ENCODE measurements around the gene CAMSAP1.

Gene CAMSAP1

DNA sequence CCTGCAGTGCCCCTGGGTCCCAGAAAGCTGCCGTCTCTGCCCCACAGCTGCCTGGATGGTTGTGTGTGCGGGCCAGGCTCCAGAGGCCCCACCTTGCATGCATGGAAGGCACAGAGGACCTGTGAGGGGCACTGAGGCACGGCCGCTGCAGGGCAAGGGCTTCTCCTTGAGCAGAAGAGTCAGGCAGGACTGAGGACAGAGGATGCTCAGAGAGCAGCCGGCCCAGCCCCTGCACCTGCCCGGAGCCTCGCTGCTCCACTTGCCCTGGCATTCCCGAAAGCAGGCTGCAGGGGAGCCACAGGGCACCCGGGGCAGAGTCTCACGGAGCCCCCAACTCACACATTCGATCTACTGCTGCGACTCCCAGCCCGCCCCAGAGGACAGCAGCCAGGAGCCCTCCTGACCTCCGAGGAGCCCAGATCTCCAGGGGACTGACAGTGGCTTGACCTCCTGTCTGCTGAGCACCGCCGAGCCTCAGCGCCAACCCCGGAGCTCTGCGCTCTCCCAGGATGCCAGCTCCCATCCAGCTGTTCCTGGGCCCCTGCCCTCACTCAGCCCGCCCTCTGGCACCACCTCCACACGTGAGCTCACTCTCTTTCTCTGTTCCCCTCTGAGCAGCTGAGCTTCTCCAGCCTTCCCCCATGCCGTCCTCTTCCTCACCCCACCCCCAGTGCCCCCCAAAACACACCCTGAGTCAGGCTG lies 110.4 kb downstream of the CAMSAP1 start:
- Histone ChIP-seq H3K23ac (ENCODE audit: low read length) (no peak overlapping the region), H2BK15ac (replicated peaks; ENCODE audit: low read depth) (no peak overlapping the region), H3K4me1 (ENCODE audit: control insufficient read depth, low read depth, low read length) (no peaks in the 10 kb centered on the region), H4K8ac (ENCODE audit: low read depth, low read length) (no peak overlapping the region), H3K27ac (ENCODE audit: low read depth, low read length) (no peak overlapping the region), H3K56ac (ENCODE audit: low read length) (no peak overlapping the region), H3K4ac (ENCODE audit: low read depth, low read length) (no peak overlapping the region), H2AK5ac (ENCODE audit: low read length) (no peak overlapping the region), H3K9ac (ENCODE audit: low read length) (no peak overlapping the region), H3K36me3 (ENCODE audit: control insufficient read depth, insufficient read depth, low read length) (no peaks in the 10 kb centered on the region), H3K4me2 (ENCODE audit: low read length) (no peak overlapping the region), H3K4me3 (ENCODE audit: low read length) (no peak overlapping the region), H3K18ac (ENCODE audit: low read length) (no peak overlapping the region), H3K79me2 (ENCODE audit: control insufficient read depth, insufficient read depth, low read length) (no peaks in the 10 kb centered on the region), H3K27me3 (ENCODE audit: insufficient read depth, low read length, poor library complexity) (no peaks in the 10 kb centered on the region), H4K5ac (ENCODE audit: low read length) (no peak overlapping the region), H3K79me1 (ENCODE audit: low read length) (no peaks in the 10 kb centered on the region), H2BK5ac (ENCODE audit: low read length) (no peak overlapping the region), H2BK120ac (ENCODE audit: low read depth, low read length) (no peak overlapping the region)
- DNase-seq, result no peak
- no CpG with 5 or more reads among the region's 22 CpGs for WGBS (ENCODE audit: extremely low coverage, insufficient coverage, low lambda C conversion rate)

DNA sequence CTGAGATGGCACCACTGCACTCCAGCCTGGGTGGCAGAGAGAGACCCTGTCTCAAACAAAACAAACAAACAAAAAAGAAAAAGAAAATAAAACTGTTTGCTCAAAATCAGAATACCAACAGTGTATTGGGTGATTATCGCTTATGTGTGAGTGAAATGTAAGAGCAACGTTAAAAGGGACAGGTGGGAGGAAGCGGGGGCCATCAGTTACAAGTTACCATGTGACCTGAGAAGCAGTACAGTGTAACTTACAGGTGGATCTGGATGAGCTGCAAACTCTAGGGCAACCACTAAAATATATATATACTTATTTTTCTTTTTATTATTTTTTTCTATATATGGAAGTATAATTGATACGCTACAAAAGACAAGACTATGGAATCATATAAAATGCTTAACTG lies 112.0 kb downstream of the CAMSAP1 start:
- WGBS (ENCODE audit: extremely low coverage, insufficient coverage, low lambda C conversion rate), result no CpG with 5 or more reads among the region's 4 CpGs
- Histone ChIP-seq H3K4ac (ENCODE audit: low read depth, low read length) (no peak overlapping the region), H3K4me2 (ENCODE audit: low read length) (no peak overlapping the region), H3K79me2 (ENCODE audit: control insufficient read depth, insufficient read depth, low read length) (no peaks in the 10 kb centered on the region), H3K18ac (ENCODE audit: low read length) (no peak overlapping the region), H4K5ac (ENCODE audit: low read length) (no peak overlapping the region), H3K36me3 (ENCODE audit: control insufficient read depth, insufficient read depth, low read length) (no peaks in the 10 kb centered on the region), H3K56ac (ENCODE audit: low read length) (no peak overlapping the region), H2AK5ac (ENCODE audit: low read length) (no peak overlapping the region), H2BK120ac (ENCODE audit: low read depth, low read length) (no peak overlapping the region), H3K4me3 (ENCODE audit: low read length) (no peak overlapping the region), H3K27me3 (ENCODE audit: insufficient read depth, low read length, poor library complexity) (no peaks in the 10 kb centered on the region), H3K27ac (ENCODE audit: low read depth, low read length) (no peak overlapping the region), H2BK5ac (ENCODE audit: low read length) (no peak overlapping the region), H3K9ac (ENCODE audit: low read length) (no peak overlapping the region), H3K23ac (ENCODE audit: low read length) (no peak overlapping the region), H3K4me1 (ENCODE audit: control insufficient read depth, low read depth, low read length) (no peaks in the 10 kb centered on the region), H3K79me1 (ENCODE audit: low read length) (no peaks in the 10 kb centered on the region), H4K8ac (ENCODE audit: low read depth, low read length) (no peak overlapping the region), H2BK15ac (replicated peaks; ENCODE audit: low read depth) (no peak overlapping the region)
- DNase-seq, result no peak

DNA sequence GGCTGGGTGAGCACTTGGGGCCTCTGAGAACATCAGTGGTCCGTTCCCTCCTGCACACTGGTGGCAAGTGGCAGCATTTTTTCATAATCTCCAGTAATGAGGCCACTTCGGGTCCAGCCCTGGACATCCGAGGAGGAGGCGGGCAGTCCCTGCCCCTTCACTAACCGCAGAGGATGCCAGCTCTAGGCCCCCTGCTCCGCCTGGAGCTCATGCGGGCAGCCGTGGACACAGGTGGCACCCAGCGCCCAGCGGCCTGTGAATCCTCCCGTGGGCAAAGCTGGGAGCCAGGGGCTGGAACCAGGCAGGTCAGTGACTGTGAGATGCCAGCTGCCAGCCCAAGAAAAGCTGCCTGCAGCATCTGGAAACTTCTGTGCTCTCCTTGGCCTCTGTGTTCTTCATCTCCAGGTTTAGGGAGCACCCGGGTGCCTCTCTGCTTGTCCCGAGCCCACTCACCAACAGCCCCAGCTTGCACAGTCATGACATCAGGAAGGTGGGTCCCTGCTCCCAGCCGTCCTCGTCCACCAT lies 112.9 kb downstream of the CAMSAP1 start:
- no peaks in the 10 kb centered on the region for H3K79me2 ChIP-seq (ENCODE audit: control insufficient read depth, insufficient read depth, low read length)
- no peak overlapping the region for H3K4ac ChIP-seq (ENCODE audit: low read depth, low read length)

DNA sequence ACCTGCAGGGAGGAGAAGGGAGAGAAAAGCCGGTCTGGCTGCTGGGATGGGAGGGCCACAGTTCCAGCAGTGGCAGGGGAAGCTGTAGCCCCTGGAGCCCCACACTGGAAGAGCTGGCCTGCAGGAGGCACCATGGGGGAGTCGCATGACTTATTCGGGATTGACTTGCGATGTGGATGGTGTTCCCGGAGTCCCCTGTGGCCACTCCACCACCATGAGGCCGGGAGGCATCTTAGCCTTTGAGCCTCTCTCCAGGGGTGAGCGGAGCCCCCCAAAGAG lies 113.3 kb downstream of the CAMSAP1 start:
- Histone ChIP-seq H3K23ac (ENCODE audit: low read length) (no peak overlapping the region), H3K79me2 (ENCODE audit: control insufficient read depth, insufficient read depth, low read length) (no peaks in the 10 kb centered on the region), H3K56ac (ENCODE audit: low read length) (no peak overlapping the region), H3K27ac (ENCODE audit: low read depth, low read length) (no peak overlapping the region), H4K5ac (ENCODE audit: low read length) (no peak overlapping the region), H3K79me1 (ENCODE audit: low read length) (no peaks in the 10 kb centered on the region), H3K36me3 (ENCODE audit: control insufficient read depth, insufficient read depth, low read length) (no peaks in the 10 kb centered on the region), H2AK5ac (ENCODE audit: low read length) (no peak overlapping the region), H3K4me1 (ENCODE audit: control insufficient read depth, low read depth, low read length) (no peaks in the 10 kb centered on the region), H2BK5ac (ENCODE audit: low read length) (no peak overlapping the region), H4K8ac (ENCODE audit: low read depth, low read length) (no peak overlapping the region), H3K9ac (ENCODE audit: low read length) (no peak overlapping the region), H3K27me3 (ENCODE audit: insufficient read depth, low read length, poor library complexity) (no peaks in the 10 kb centered on the region), H2BK15ac (replicated peaks; ENCODE audit: low read depth) (no peak overlapping the region), H3K4ac (ENCODE audit: low read depth, low read length) (no peak overlapping the region), H3K4me3 (ENCODE audit: low read length) (no peak overlapping the region), H3K4me2 (ENCODE audit: low read length) (no peak overlapping the region), H2BK120ac (ENCODE audit: low read depth, low read length) (no peak overlapping the region), H3K18ac (ENCODE audit: low read length) (no peak overlapping the region)
- no CpG with 5 or more reads among the region's 7 CpGs for WGBS (ENCODE audit: extremely low coverage, insufficient coverage, low lambda C conversion rate)
- DNase-seq, result no peak

More for the DNA sequence above, 112.9 kb downstream of the CAMSAP1 start:
- no peak overlapping the region for H3K56ac ChIP-seq (ENCODE audit: low read length)
- H2BK5ac ChIP-seq (ENCODE audit: low read length), result no peak overlapping the region
- H2BK120ac ChIP-seq (ENCODE audit: low read depth, low read length), result no peak overlapping the region
- no peaks in the 10 kb centered on the region for H3K4me1 ChIP-seq (ENCODE audit: control insufficient read depth, low read depth, low read length)
- H3K27ac ChIP-seq (ENCODE audit: low read depth, low read length), result no peak overlapping the region
- H3K18ac ChIP-seq (ENCODE audit: low read length), result no peak overlapping the region
- no peak overlapping the region for H3K9ac ChIP-seq (ENCODE audit: low read length)
- no peaks in the 10 kb centered on the region for H3K27me3 ChIP-seq (ENCODE audit: insufficient read depth, low read length, poor library complexity)
- no peak overlapping the region for H3K23ac ChIP-seq (ENCODE audit: low read length)
- no peak overlapping the region for H2AK5ac ChIP-seq (ENCODE audit: low read length)
- H2BK15ac ChIP-seq (replicated peaks; ENCODE audit: low read depth), result no peak overlapping the region
- no peak overlapping the region for H3K4me3 ChIP-seq (ENCODE audit: low read length)
- WGBS (ENCODE audit: extremely low coverage, insufficient coverage, low lambda C conversion rate), result no CpG with 5 or more reads among the region's 15 CpGs
- H4K8ac ChIP-seq (ENCODE audit: low read depth, low read length), result no peak overlapping the region
- no peak overlapping the region for H3K4me2 ChIP-seq (ENCODE audit: low read length)
- H3K36me3 ChIP-seq (ENCODE audit: control insufficient read depth, insufficient read depth, low read length), result no peaks in the 10 kb centered on the region
- DNase-seq, result no peak
- H4K5ac ChIP-seq (ENCODE audit: low read length), result no peak overlapping the region
- no peaks in the 10 kb centered on the region for H3K79me1 ChIP-seq (ENCODE audit: low read length)

DNA sequence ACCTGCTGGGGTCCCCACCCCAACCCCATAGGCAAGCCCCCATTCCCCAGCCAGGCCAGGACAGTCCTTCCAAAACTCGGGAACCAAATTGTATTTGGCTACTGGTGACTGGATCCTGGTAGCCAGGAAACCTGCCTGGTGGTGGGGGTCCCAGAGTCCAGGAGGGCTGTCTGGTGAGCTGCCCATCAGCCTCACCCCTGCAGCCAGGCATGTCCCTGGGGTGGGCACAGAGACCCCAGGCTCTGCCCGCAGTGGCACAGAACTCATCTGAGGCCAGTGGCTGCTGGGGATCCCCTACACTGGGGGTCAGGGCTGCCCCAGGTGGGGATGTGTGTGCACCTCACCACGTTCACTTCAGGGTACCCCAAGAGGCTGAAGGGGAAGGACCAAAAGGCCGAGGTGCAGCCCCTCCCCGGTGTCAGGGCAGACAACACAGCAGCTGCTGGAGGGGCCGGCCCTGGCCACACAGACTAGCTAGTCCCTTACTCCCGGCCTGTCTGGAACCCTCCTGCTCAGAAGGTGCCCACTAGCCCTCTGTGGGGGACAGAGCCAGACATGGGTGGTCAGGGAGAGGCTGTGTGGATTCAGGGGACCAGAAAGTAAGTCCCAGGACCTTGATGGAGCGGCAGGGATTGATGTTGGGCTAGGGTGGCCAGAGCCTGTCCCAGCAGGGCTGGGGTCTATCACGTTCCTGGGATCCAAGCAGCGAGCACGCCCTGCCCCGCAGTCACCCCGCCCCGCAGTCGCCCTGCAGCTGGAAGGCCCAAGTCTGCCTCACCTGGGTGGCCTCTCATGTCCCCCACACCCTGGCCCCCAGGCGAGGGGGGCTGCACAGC lies 113.9 kb downstream of the CAMSAP1 start:
- Histone ChIP-seq H3K4me1 (ENCODE audit: control insufficient read depth, low read depth, low read length) (no peaks in the 10 kb centered on the region), H3K4ac (ENCODE audit: low read depth, low read length) (no peak overlapping the region), H2BK120ac (ENCODE audit: low read depth, low read length) (no peak overlapping the region), H3K56ac (ENCODE audit: low read length) (no peak overlapping the region), H3K18ac (ENCODE audit: low read length) (no peak overlapping the region), H4K5ac (ENCODE audit: low read length) (no peak overlapping the region), H3K79me2 (ENCODE audit: control insufficient read depth, insufficient read depth, low read length) (no peaks in the 10 kb centered on the region), H3K4me2 (ENCODE audit: low read length) (no peak overlapping the region), H2BK15ac (replicated peaks; ENCODE audit: low read depth) (no peak overlapping the region), H3K4me3 (ENCODE audit: low read length) (no peak overlapping the region), H2AK5ac (ENCODE audit: low read length) (no peak overlapping the region), H4K8ac (ENCODE audit: low read depth, low read length) (no peak overlapping the region), H3K27me3 (ENCODE audit: insufficient read depth, low read length, poor library complexity) (no peaks in the 10 kb centered on the region), H3K79me1 (ENCODE audit: low read length) (no peaks in the 10 kb centered on the region), H3K9ac (ENCODE audit: low read length) (no peak overlapping the region), H3K36me3 (ENCODE audit: control insufficient read depth, insufficient read depth, low read length) (no peaks in the 10 kb centered on the region), H2BK5ac (ENCODE audit: low read length) (no peak overlapping the region), H3K23ac (ENCODE audit: low read length) (no peak overlapping the region), H3K27ac (ENCODE audit: low read depth, low read length) (no peak overlapping the region)
- DNase-seq, result no peak
- no CpG with 5 or more reads among the region's 16 CpGs for WGBS (ENCODE audit: extremely low coverage, insufficient coverage, low lambda C conversion rate)
